GM12865 (cell line): Measurements from ENCODE around the gene TMPRSS4.

Experiments
- DNase-seq: peaks from one replicate; pipeline ENCODE4 v3.0.0; 2010; ENCODE audit warnings: low read depth
- H3K4me3 ChIP-seq: 2 replicates; pipeline ENCODE4 v1.5.1; 2011; ENCODE audit warnings: mild to moderate bottlenecking, low read depth, low read length, control low read depth
- CTCF ChIP-seq: IDR thresholded peaks from 2 replicates; pipeline ENCODE4 v1.5.1; 2011; ENCODE audit warnings: low read length, control low read depth, low read depth, inconsistent platforms; ENCODE audit not compliant: insufficient read depth; ENCODE audit errors: missing control alignments

The TMPRSS4 gene

DNA sequence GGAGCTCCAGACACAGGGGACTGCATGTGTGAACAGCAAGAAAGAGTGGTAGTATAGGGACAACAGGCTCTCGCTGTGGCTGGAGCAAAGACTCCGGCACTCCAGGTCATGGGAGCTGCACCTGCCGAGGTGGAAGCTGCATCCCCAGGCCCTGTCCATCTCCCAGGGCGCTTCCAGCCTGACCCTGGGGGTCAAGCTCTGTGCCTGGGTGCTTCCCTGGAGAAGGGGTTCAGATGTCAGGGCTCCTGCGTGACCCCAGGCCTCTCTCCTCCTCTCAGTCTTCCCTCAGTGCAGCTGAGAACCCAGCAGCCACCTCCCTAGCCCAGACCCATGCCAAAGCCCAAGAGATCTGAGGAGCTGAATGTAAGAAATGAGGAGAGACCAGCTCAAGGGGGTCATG lies 3.4 kb downstream of the TMPRSS4 start:
- no peak for DNase-seq
- no peak for TF ChIP-seq CTCF
- no peak overlapping the region for H3K4me3 ChIP-seq

DNA sequence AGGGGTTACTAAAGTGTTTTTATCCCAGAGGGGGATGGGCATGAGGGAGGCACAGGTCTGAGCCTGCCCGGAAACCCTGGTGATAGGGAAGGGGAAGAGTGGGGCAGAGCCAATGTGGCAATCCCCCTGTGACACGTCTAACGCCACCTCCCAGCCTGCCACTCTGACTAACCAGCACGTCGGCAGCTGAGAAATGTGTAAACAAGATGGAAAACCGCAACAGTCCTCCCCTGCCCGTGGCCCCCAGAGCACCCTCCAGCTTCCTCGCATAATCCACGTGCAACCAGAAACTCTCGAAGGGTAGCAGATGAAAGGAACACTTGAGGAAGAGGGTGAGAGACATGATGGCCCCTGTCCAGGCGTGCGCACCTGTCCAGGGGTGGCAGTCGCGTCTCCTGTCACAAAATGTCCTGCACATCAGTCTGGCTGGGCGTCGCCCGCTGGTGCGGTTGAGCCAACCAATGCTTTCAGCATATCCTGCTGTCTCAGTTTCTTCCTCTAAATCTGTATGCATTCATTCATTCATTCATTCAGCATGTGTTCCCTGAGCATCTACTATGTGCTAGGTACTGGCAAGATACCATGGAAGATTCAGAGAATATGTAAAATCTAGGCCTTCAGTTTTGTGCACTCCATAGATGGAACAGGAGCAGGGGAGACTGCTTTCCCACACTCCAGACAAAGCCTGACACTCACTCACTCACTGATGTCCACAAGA lies 4.5 kb downstream of the TMPRSS4 start:
- TF ChIP-seq CTCF, result no peak
- H3K4me3 ChIP-seq, result no peak overlapping the region
- DNase-seq, result no peak

DNA sequence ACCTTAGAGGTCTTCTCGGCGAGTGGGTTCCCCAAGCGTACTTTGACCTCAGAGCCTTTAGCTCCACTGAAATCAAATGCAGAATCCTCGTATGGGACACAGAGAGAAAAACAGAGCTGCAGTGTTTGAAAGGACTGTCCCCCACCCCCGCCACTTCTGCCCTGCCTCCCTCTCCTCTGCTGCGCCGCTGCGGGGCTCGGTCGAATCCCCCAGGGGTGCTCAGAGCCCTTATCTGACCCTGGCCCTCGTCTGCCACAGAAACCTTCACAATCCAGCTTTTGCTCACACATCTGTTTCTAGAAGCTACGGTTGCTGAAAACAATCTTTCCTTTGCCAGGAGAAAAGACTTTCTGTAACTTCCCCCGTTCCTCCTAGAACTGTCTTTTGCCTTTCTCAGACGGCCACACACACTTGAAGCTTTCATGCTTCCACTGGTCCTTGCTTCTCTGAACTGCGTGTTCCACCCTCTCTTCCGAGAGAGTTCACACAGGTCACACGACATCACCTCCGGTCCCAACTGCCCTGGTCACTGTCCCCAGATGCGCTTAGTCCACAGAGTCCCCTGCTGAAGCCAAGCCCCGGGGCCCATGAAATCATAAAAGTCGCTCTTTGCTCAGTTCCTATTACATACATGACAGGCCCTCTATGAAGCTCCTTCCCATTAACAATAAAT lies 6.1 kb downstream of the TMPRSS4 start:
- no peak for TF ChIP-seq CTCF
- H3K4me3 ChIP-seq, result no peak overlapping the region
- no peak for DNase-seq

GRCh38 chr11:118084247-118084646 lies 7.4 kb downstream of the TMPRSS4 start:
- no peak for TF ChIP-seq CTCF
- no peak for DNase-seq
- H3K4me3 ChIP-seq, result no peak overlapping the region

- no peak overlapping the region for H3K4me3 ChIP-seq
- no peak for TF ChIP-seq CTCF
- no peak for DNase-seq
These were observed 7.8 kb downstream of the TMPRSS4 start for GRCh38 chr11:118084656-118085055.

- TF ChIP-seq CTCF, result no peak
- no peak within 1 kb of the TSS for H3K4me3 ChIP-seq
- DNase-seq, result no peak
These were observed 10.3 kb downstream of the TMPRSS4 start, which contains the start of gene SMIM35 for GRCh38 chr11:118086913-118087768. TSS of gene SMIM35 (minus strand) at chr11:118086963. CDS start at chr11:118086757, 206 bp downstream.
